Neural cell (in vitro differentiated cells): ENCODE measurements around the gene PPP1R12A. TPM values are rescaled to one million over a fixed set of nuclear protein-coding genes. Genes with fewer than 3 reads are reported as not detected.

Experiments used
- H2AFZ ChIP-seq: fragments of 200-600, 300-800 bp; sonication (generic), shearing (Covaris generic); 2 replicates; pipeline ENCODE4 v1.6.0; 2014; ENCODE audit warnings: low read depth, mild to moderate bottlenecking, antibody characterized with exemption, low read length, moderate library complexity
- H3F3A ChIP-seq: fragments of 200-600 bp; shearing (Covaris generic); 2 replicates; pipeline ENCODE4 v1.6.1; 2016; ENCODE audit warnings: mild to moderate bottlenecking, moderate library complexity, mixed read lengths, antibody characterized with exemption, low read length; ENCODE audit not compliant: insufficient read depth, poor library complexity, severe bottlenecking
- H3K27ac ChIP-seq: fragments of 200-600, 300-800 bp; sonication (generic), shearing (Covaris generic); 2 replicates; pipeline ENCODE4 v1.5.1; 2014; ENCODE audit warnings: mild to moderate bottlenecking, low read length, moderate library complexity
- H3K27me3 ChIP-seq: fragments of 300-800, 200-600 bp; sonication (generic), shearing (Covaris generic); 2 replicates; pipeline ENCODE4 v1.6.0; 2014; ENCODE audit warnings: mild to moderate bottlenecking, low read depth, low read length, moderate library complexity; ENCODE audit not compliant: insufficient read depth
- H3K36me3 ChIP-seq: fragments of 300-800, 200-600 bp; sonication (generic), shearing (Covaris generic); 2 replicates; pipeline ENCODE4 v1.5.1; 2014; ENCODE audit warnings: mild to moderate bottlenecking, antibody characterized with exemption, low read length, moderate library complexity; ENCODE audit not compliant: insufficient read depth
- H3K4me2 ChIP-seq: fragments of 300-800, 200-600 bp; sonication (generic), shearing (Covaris generic); 2 replicates; pipeline ENCODE4 v1.6.0; 2014; ENCODE audit warnings: mild to moderate bottlenecking, low read length
- H3K4me3 ChIP-seq: fragments of 300-800, 200-600 bp; sonication (generic), shearing (Covaris generic); 2 replicates; pipeline ENCODE4 v1.5.1; 2014; ENCODE audit warnings: mild to moderate bottlenecking, low read length, moderate library complexity
- H3K79me2 ChIP-seq: fragments of 200-600 bp; shearing (Covaris generic); replicated peaks from 2 replicates; pipeline ENCODE4 v1.6.0; 2014; ENCODE audit warnings: mild to moderate bottlenecking, low read length, moderate library complexity; ENCODE audit not compliant: insufficient read depth
- H3K9ac ChIP-seq: fragments of 300-800, 200-600 bp; sonication (generic), shearing (Covaris generic); 2 replicates; pipeline ENCODE4 v1.6.1; 2016; ENCODE audit warnings: mild to moderate bottlenecking, low read length, mixed read lengths
- H3K9me2 ChIP-seq: fragments of 200-600 bp; shearing (Covaris generic); 2 replicates; pipeline ENCODE4 v1.6.1; 2016; ENCODE audit warnings: mild to moderate bottlenecking, low read length, mixed read lengths; ENCODE audit not compliant: insufficient read depth
- H3K9me3 ChIP-seq: fragments of 200-600, 300-800 bp; sonication (generic), shearing (Covaris generic); 2 replicates; pipeline ENCODE4 v1.6.1; 2016; ENCODE audit warnings: mild to moderate bottlenecking, mixed run types, low read length, moderate library complexity, mixed read lengths
- H4K20me1 ChIP-seq: fragments of 200-600 bp; shearing (Covaris generic); 2 replicates; pipeline ENCODE4 v1.6.1; 2016; ENCODE audit warnings: mild to moderate bottlenecking, mixed run types; ENCODE audit not compliant: insufficient read depth
- CTCF ChIP-seq: fragments of 450-650 bp; IDR thresholded peaks from 2 replicates; pipeline ENCODE4 v1.5.1; 2014; ENCODE audit warnings: antibody characterized with exemption, mild to moderate bottlenecking, moderate library complexity; ENCODE audit not compliant: poor library complexity, severe bottlenecking
- EP300 ChIP-seq: fragments of 450-650 bp; conservative IDR thresholded peaks from 2 replicates; pipeline ENCODE4 v1.6.1; 2014; ENCODE audit warnings: antibody characterized with exemption, mild to moderate bottlenecking, moderate library complexity; ENCODE audit not compliant: poor library complexity, severe bottlenecking
- EZH2 ChIP-seq: fragments of 200-600, 300-800 bp; shearing (Covaris generic), sonication (generic); IDR thresholded peaks from 2 replicates; pipeline ENCODE4 v1.6.1; 2014; ENCODE audit warnings: antibody characterized with exemption, low read length, borderline replicate concordance, mild to moderate bottlenecking; ENCODE audit not compliant: insufficient read depth, poor library complexity, severe bottlenecking
- MXI1 ChIP-seq: fragments of 450-650 bp; conservative IDR thresholded peaks from 2 replicates; pipeline ENCODE4 v1.6.1; 2014; ENCODE audit warnings: antibody characterized with exemption, mild to moderate bottlenecking; ENCODE audit not compliant: poor library complexity, severe bottlenecking
- POLR2AphosphoS5 ChIP-seq: IDR thresholded peaks from 2 replicates; pipeline ENCODE4 v1.6.1; 2012
- RAD21 ChIP-seq: fragments of 450-650 bp; conservative IDR thresholded peaks from 2 replicates; pipeline ENCODE4 v1.6.1; 2014; ENCODE audit warnings: antibody characterized with exemption, mild to moderate bottlenecking, moderate library complexity
- REST ChIP-seq: IDR thresholded peaks from 2 replicates; pipeline ENCODE4 v1.6.1; 2012; ENCODE audit warnings: borderline replicate concordance
- SMC3 ChIP-seq: fragments of 450-650 bp; conservative IDR thresholded peaks from 2 replicates; pipeline ENCODE4 v1.6.1; 2014; ENCODE audit warnings: antibody characterized with exemption, mild to moderate bottlenecking, moderate library complexity; ENCODE audit not compliant: poor library complexity
- TAF1 ChIP-seq: IDR thresholded peaks from 2 replicates; pipeline ENCODE4 v1.6.1; 2012; ENCODE audit warnings: low read depth
- polyA plus RNA-seq: library from polyadenylated mRNA; depleted of rRNA; stranded (reverse); fragments of >200 nt; gene quantifications from 2 replicates; pipeline ENCODE4 v1.2.3, GENCODE V29; 2014

The PPP1R12A gene
- polyA plus RNA-seq, 1 donor from 2014 or later = 68.2 TPM

GRCh38 chr12:79908366-79908765, 26.5 kb downstream of the PPP1R12A start (continued):
- TF ChIP-seq CTCF (no peak), POLR2AphosphoS5 (no peak)

GRCh38 chr12:79901506-79901905, 33.4 kb downstream of the PPP1R12A start:
- TF ChIP-seq SMC3 (no peak), CTCF (no peak), REST (no peak), POLR2AphosphoS5 (no peak), RAD21 (no peak), EP300 (no peak), MXI1 (no peak), TAF1 (no peak), EZH2 (no peak)
- Histone ChIP-seq H3K27me3 (no peaks in the 10 kb centered on the region), H3K9me3 (no peaks in the 10 kb centered on the region), H3K36me3 (no peaks in the 10 kb centered on the region), H3K9ac (no peak overlapping the region), H3K4me2 (no peak overlapping the region), H3K79me2 (peaks cover 50% of the 10 kb centered on the region), H3K4me3 (no peak overlapping the region), H2AFZ (no peak overlapping the region), H4K20me1 (no peaks in the 10 kb centered on the region), H3K9me2 (no peaks in the 10 kb centered on the region), H3K27ac (no peak overlapping the region), H3F3A (no peaks in the 10 kb centered on the region)

- no peaks in the 10 kb centered on the region for H3K9me2 ChIP-seq
Observed at GRCh38 chr12:79900951-79901350, 33.9 kb downstream of the PPP1R12A start.

More at GRCh38 chr12:79900951-79901350, 33.9 kb downstream of the PPP1R12A start:
- no peaks in the 10 kb centered on the region for H3K27me3 ChIP-seq
- no peak overlapping the region for H3K9ac ChIP-seq
- no peak overlapping the region for H3K4me2 ChIP-seq
- H3K9me3 ChIP-seq = no peaks in the 10 kb centered on the region
- no peak overlapping the region for H3K27ac ChIP-seq
- no peaks in the 10 kb centered on the region for H3F3A ChIP-seq
- H3K4me3 ChIP-seq = no peak overlapping the region
- no peaks in the 10 kb centered on the region for H3K36me3 ChIP-seq
- no peak overlapping the region for H2AFZ ChIP-seq
- H4K20me1 ChIP-seq = no peaks in the 10 kb centered on the region
- H3K79me2 ChIP-seq = peaks cover 48% of the 10 kb centered on the region
- no peak for TF ChIP-seq MXI1
- no peak for TF ChIP-seq REST
- no peak for TF ChIP-seq EZH2
- no peak for TF ChIP-seq SMC3
- TF ChIP-seq POLR2AphosphoS5 = no peak
- TF ChIP-seq TAF1 = no peak
- no peak for TF ChIP-seq CTCF
- no peak for TF ChIP-seq RAD21
- no peak for TF ChIP-seq EP300
